Panc1 (cell line): ENCODE data around the gene EPHA6. TPM values are rescaled to one million over a fixed set of nuclear protein-coding genes. Genes with fewer than 3 reads are reported as not detected.

ENCODE experiments used
- ATAC-seq: fragments of 200-7000 bp; cut with Tn5 transposase; 2 replicates; pipeline ENCODE4 v1.9.1; 2020; ENCODE audit warnings: mild to moderate bottlenecking, moderate library complexity
- BruUV-seq: library from RNA; stranded (reverse); fragments of 400-500 nt; replicated peaks from 2 replicates; lab custom pipeline; 2021; lab: Mats Ljungman, UMichigan
- CTCF ChIA-PET: fragments of 300-600 bp; sonication (Branson Sonifier 250); formaldehyde crosslinking; loops from one replicate; lab custom pipeline; 2022; ENCODE audit warnings: antibody characterized with exemption; lab: Charles Lee
- POLR2A ChIA-PET: fragments of 300-600 bp; sonication (Branson Sonifier 250); formaldehyde crosslinking; loops from one replicate; lab custom pipeline; 2022; ENCODE audit warnings: antibody characterized with exemption; lab: Charles Lee
- DNase-seq: peaks from one replicate; pipeline ENCODE4 v3.0.0-alpha.2; 2010; ENCODE audit warnings: low read depth, low spot score
- H3K27ac ChIP-seq: 2 replicates; pipeline ENCODE4 v1.5.1; 2011; ENCODE audit warnings: mild to moderate bottlenecking, low read length, inconsistent platforms
- H3K27me3 ChIP-seq: fragments of 200-500 bp; sonication (Bioruptor generic); 2 replicates; pipeline ENCODE4 v1.6.0; 2014; ENCODE audit warnings: low read length, inconsistent platforms; ENCODE audit not compliant: control insufficient read depth, insufficient read depth
- H3K36me3 ChIP-seq: fragments of 200-500 bp; sonication (Bioruptor generic); 2 replicates; pipeline ENCODE4 v1.5.1; 2014; ENCODE audit warnings: inconsistent platforms, mild to moderate bottlenecking, low read length, moderate library complexity; ENCODE audit not compliant: control insufficient read depth, insufficient read depth
- H3K4me1 ChIP-seq: 2 replicates; pipeline ENCODE4 v1.5.1; 2011; ENCODE audit warnings: inconsistent platforms, mild to moderate bottlenecking, low read length, moderate library complexity; ENCODE audit not compliant: control insufficient read depth, insufficient read depth
- H3K4me3 ChIP-seq, 2 experiments: 2 replicates each; pipeline ENCODE4 v1.5.1; 2011 to 2012; ENCODE audit warnings: low read depth in 2 of 2, low read length in 2 of 2, mild to moderate bottlenecking in 2 of 2, inconsistent platforms in 1 of 2, moderate library complexity in 1 of 2
- H3K9me3 ChIP-seq: fragments of 200-500 bp; sonication (Bioruptor generic); 2 replicates; pipeline ENCODE4 v1.5.1; 2014; ENCODE audit warnings: low read depth, mild to moderate bottlenecking, inconsistent platforms, low read length, moderate library complexity; ENCODE audit not compliant: control insufficient read depth, insufficient read depth
- CTCF ChIP-seq: fragments of 450-650 bp; IDR thresholded peaks from 2 replicates; pipeline ENCODE4 v1.5.1; 2017; ENCODE audit warnings: mild to moderate bottlenecking
- POLR2AphosphoS5 ChIP-seq: IDR thresholded peaks from 2 replicates; pipeline ENCODE4 v1.6.1; 2012; ENCODE audit warnings: mild to moderate bottlenecking, low read depth, low read length, moderate library complexity
- REST ChIP-seq, 2 experiments: IDR thresholded peaks; 2 replicates each; pipeline ENCODE4 v1.6.1; 2011 to 2012; ENCODE audit warnings: low read depth in 2 of 2, control low read depth in 1 of 2, low read length in 1 of 2, mild to moderate bottlenecking in 1 of 2, moderate library complexity in 1 of 2; ENCODE audit not compliant: insufficient read depth in 1 of 2
- SIN3A ChIP-seq: IDR thresholded peaks from 2 replicates; pipeline ENCODE4 v1.6.1; 2012; ENCODE audit warnings: low read depth, mild to moderate bottlenecking, low read length, moderate library complexity, borderline replicate concordance; ENCODE audit not compliant: insufficient read depth
- TCF7L2 ChIP-seq: IDR thresholded peaks from 2 replicates; pipeline ENCODE4 v1.6.1; 2011; ENCODE audit warnings: mild to moderate bottlenecking, low read depth, low read length, inconsistent platforms
- in situ Hi-C: cut with HindIII; loops from 2 replicates; pipeline ENCODE4 v1.10.0; 2016; ENCODE audit warnings: low sequenced_read_pairs, low pct_unique_long_range_greater_than_20kb
- intact Hi-C: fragments of 100-400 bp; cut with micrococcal nuclease; formaldehyde crosslinking; loops from one replicate; pipeline ENCODE4 v1.10.0; 2022; ENCODE audit not compliant: unreplicated experiment
- total RNA-seq: library from RNA; stranded (reverse); gene quantifications from one replicate; pipeline ENCODE4 v1.2.1, GENCODE V29; 2021; ENCODE audit not compliant: unreplicated experiment

Gene EPHA6
- total RNA-seq, 1 experiment from 2014 or later: 0.57 TPM

- no TSS peak for BruUV-seq
- Histone ChIP-seq H3K4me1 (no peaks in the 10 kb centered on the region), H3K36me3 (no peaks in the 10 kb centered on the region), H3K27me3 (no peaks in the 10 kb centered on the region), H3K27ac (no peak overlapping the region), H3K9me3 (no peaks in the 10 kb centered on the region; the same call in 1 of the 2 replicates), H3K4me3 (no peak overlapping the region)
- ATAC-seq: no peak
- ChIA-PET POLR2A (no interaction called here), CTCF (no interaction called here)
- intact Hi-C loops: no loop called here
- DNase-seq: no peak
- TF ChIP-seq TCF7L2: no peak
- no peak for TF ChIP-seq POLR2AphosphoS5
- in situ Hi-C loops: no loop called here
Observed at GRCh38 chr3:97256060-97256459, 441.7 kb downstream of the EPHA6 start.

DNA sequence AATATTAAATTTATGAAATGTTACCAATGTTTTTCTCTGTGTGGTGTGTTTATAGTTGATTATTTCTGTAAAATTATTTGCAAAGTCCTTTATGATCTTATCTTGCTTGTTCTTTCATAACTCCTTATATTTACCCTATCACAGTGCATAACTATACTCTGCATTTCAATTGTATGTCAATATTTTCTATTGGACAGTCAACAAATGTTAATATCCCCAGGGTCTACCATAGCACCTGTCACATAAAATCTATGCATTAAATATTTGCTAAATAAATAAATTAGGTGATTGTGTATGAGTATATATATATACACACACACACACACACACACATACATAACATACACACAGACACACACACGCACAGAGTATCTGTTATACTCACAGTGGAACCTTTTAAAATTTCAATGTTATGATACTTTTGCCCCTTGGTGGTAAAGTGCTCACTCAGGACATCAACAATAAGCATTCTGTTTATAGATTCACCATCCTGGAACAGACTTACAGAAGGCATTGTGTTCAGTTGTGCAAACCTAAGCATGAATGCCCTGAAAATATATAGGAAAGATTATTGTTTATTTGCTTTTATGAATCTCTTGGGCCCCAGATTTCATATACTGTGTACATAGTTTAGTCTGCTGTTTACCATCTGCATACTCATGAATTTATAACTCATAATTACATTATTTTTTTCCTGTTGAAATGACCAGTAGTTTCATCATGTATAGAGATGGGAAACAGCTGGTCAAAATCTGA is 443.7 kb downstream of the EPHA6 start:
- no TSS peak for BruUV-seq
- in situ Hi-C loops: no loop called here
- TF ChIP-seq REST (IDR thresholded peaks at IDR 0.05; ENCODE audit: insufficient read depth in 1 of 2, low read depth in 2 of 2, low read length in 1 of 2): no peak
- no peak for TF ChIP-seq CTCF
- no peak for TF ChIP-seq POLR2AphosphoS5
- TF ChIP-seq TCF7L2: no peak
- TF ChIP-seq SIN3A: no peak
- DNase-seq (no peak), ATAC-seq (no peak)
- H3K36me3 ChIP-seq: no peaks in the 10 kb centered on the region
- H3K9me3 ChIP-seq: no peaks in the 10 kb centered on the region
- ChIA-PET POLR2A (no interaction called here), CTCF (no interaction called here)
- H3K27ac ChIP-seq: no peak overlapping the region
- no peak overlapping the region for H3K4me3 ChIP-seq
- H3K4me1 ChIP-seq: no peaks in the 10 kb centered on the region
- no peaks in the 10 kb centered on the region for H3K27me3 ChIP-seq
- intact Hi-C loops: no loop called here

GRCh38 chr3:97259263-97259662 is 444.9 kb downstream of the EPHA6 start:
- DNase-seq (no peak), ATAC-seq (no peak)
- intact Hi-C loops: no loop called here
- no TSS peak for BruUV-seq
- H3K9me3 ChIP-seq: no peaks in the 10 kb centered on the region
- no peak overlapping the region for H3K4me3 ChIP-seq
- H3K27me3 ChIP-seq: no peaks in the 10 kb centered on the region
- no peaks in the 10 kb centered on the region for H3K36me3 ChIP-seq
- H3K27ac ChIP-seq: no peak overlapping the region
- CTCF ChIA-PET: no interaction called here
- no peaks in the 10 kb centered on the region for H3K4me1 ChIP-seq
- POLR2A ChIA-PET: no interaction called here
- in situ Hi-C loops: no loop called here
- TF ChIP-seq CTCF: no peak
- no peak for TF ChIP-seq REST (IDR thresholded peaks at IDR 0.05; ENCODE audit: insufficient read depth in 1 of 2, low read depth in 2 of 2, low read length in 1 of 2)
